GM21723 (cell line): ENCODE measurements around the gene UPF3B.
"Not testable (repeated sequence)": the region's sequence is repeated elsewhere in the genome, so short reads cannot be mapped to it uniquely, and the experiment has no call there.

Experiments
- ATAC-seq: cut with Tn5 transposase; IDR thresholded peaks from one replicate; pipeline ENCODE4 v1.9.1; 2021; ENCODE audit warnings: mild to moderate bottlenecking, moderate library complexity; ENCODE audit not compliant: unreplicated experiment

The UPF3B gene

GRCh38 chrX:119852382-119853353, at the start of gene UPF3B:
Gene UPF3B (minus strand): TSS chrX:119852963. CDS start chrX:119852928, 35 bp downstream.
- peak; percentile 97 for ATAC-seq

GRCh38 chrX:119900976-119901375, 48.2 kb upstream of the UPF3B start:
- no peak for ATAC-seq

- no peak for ATAC-seq
Measured at GRCh38 chrX:119899125-119899524, 46.4 kb upstream of the UPF3B start.

GRCh38 chrX:119895843-119896326, 43.1 kb upstream of the UPF3B start, which contains the start of gene AKAP14:
Gene AKAP14 (plus strand): TSS chrX:119895893. CDS start chrX:119903224, 7,331 bp downstream.
- no peak for ATAC-seq

GRCh38 chrX:119891961-119892692, 39.4 kb upstream of the UPF3B start:
- not testable (repeated sequence) for ATAC-seq

GRCh38 chrX:119890626-119891025, 37.9 kb upstream of the UPF3B start:
- not testable (repeated sequence) for ATAC-seq

- no peak for ATAC-seq
Measured at GRCh38 chrX:119887721-119888425, 35.1 kb upstream of the UPF3B start.

- ATAC-seq = no peak
Measured at GRCh38 chrX:119885554-119886428, 33.0 kb upstream of the UPF3B start.

- ATAC-seq = peak; percentile 84
Measured at GRCh38 chrX:119880552-119881437, 28.0 kb upstream of the UPF3B start.

GRCh38 chrX:119880076-119880475, 27.3 kb upstream of the UPF3B start:
- ATAC-seq = peak; percentile 65

GRCh38 chrX:119878740-119879139, 26.0 kb upstream of the UPF3B start:
- ATAC-seq = no peak

- ATAC-seq = peak; percentile 93
Measured at GRCh38 chrX:119871599-119872395, 19.0 kb upstream of the UPF3B start, which contains the start of the genes NDUFA1 and RNF113A. Gene NDUFA1 (plus strand): TSS chrX:119871832. CDS start chrX:119871912, 80 bp downstream. Gene RNF113A (minus strand): TSS chrX:119871733. CDS start chrX:119871613, 120 bp downstream.

GRCh38 chrX:119871245-119871598, 18.5 kb upstream of the UPF3B start:
- peak; percentile 53 for ATAC-seq

GRCh38 chrX:119870626-119871131, 17.9 kb upstream of the UPF3B start:
- ATAC-seq = peak; percentile 24

- ATAC-seq = no peak
Measured at GRCh38 chrX:119853444-119853843, 681 bp upstream of the UPF3B start.

- ATAC-seq = no peak
Measured at GRCh38 chrX:119833905-119834304, 18.9 kb downstream of the UPF3B start.

GRCh38 chrX:119828446-119828845, 24.3 kb downstream of the UPF3B start:
- no peak for ATAC-seq
